HG02852 (cell line): ENCODE results near the gene UBIAD1.
"Not testable (repeated sequence)": the region's sequence is repeated elsewhere in the genome, so short reads cannot be mapped to it uniquely, and the experiment has no call there.

ENCODE experiments used
- ATAC-seq: cut with Tn5 transposase; IDR thresholded peaks from one replicate; pipeline ENCODE4 v1.9.1; 2021; ENCODE audit warnings: mild to moderate bottlenecking, moderate library complexity; ENCODE audit not compliant: unreplicated experiment

UBIAD1 gene

DNA sequence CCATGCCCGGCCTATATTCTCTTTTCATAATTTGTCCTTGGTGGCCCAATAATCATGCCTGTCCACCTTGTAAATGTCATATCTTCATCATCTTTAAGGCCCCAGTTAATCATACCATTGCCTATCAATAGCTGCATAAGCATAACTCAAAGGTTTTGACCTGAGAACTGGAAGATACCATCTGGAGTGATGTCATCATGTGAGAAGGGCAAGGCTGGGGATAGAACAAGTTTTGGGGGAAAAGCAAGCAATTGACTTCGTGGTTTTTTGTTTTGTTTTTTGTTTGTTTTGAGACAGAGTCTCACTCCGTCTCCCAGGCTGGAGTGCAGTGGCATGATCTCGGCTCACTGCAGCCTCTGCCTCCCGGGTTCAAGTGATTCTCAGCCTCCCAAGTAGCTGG is 6.2 kb downstream of the UBIAD1 start:
- ATAC-seq: no peak

DNA sequence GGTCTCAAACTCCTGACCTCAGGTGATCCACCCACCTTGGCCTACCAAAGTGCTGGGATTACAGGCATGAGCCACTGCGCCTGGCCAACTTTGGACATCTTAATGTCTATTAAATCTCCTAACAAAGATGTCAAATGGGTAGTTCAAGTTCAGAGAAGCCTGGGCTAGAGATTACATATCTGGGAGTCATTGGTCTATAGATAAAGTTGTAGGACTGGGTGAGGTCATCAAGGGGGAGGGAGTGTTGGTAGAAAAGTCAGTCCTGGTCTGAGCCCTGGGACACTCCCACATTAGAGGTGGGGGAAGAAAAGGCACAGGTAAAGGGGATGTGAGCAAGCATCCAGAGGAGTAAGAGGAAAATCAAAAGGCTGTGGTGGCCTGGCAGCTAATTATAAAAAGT is 6.6 kb downstream of the UBIAD1 start:
- no peak for ATAC-seq

DNA sequence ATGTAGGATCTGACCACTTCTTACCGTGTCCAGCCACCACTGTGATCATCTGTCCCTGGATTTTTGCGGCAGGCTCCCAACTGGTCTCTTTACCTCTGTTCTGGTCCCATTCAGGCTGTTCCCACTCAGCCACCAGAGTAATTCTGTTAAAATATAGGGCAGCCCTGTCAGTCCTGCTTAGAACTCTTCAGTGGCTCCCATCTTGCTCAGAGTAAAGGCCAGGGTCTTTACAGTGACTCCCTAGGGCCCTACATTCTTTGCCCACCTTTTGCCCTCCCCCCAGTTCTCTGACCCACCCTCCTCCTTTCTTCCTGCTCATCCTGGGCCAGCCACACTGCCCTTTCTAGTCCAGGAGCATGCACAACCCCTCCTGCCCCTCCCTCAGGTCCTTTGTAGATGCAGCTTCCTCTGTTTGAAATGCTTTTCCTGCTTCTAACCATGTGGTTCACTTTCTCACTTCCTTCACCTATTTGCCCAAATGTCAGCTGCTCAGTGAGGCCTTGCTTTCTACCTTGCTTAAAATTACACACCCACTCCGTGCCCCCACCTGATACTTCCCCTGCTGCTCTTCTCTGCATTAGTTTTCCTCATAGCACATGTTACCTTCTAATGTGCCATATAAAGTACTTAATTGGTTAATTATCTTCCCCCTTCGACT is 7.8 kb downstream of the UBIAD1 start:
- no peak for ATAC-seq

DNA sequence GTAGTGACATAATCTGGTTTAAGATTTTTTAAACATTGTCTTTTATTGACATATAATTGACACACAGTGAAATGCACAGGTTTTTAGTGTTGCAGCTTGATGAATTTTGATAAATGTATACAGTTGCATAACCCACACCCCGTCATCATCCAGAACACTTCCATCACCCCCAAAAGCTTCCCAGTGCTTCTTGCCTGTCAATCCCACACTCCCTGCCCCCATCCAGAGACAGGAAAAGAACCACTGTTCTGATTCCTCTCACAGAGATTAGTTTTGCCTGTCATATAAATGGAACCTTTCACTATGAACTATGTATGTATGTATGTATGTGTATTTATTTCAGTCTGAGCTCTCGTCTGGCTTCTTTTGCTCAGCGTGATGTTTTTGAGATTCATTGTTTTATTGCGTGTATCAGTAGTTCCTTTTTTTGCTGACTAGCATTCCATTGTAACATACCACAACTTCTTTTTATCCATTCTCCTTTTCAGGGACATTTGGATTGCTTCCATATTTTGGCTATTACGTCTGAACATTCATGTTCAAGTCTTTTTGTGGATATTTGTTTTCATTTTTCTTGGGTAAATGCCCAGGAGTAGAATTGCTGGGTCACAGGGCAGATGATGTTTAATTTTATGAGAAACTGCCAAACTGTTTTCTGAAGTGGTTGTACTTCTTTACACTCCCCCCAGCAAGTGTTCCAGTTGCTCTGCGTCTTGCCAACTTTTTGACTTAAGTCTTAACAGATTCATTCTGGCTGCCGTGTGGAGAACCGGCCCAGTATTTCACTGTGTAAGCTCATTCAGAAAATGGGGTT is 8.7 kb downstream of the UBIAD1 start:
- ATAC-seq: no peak

DNA sequence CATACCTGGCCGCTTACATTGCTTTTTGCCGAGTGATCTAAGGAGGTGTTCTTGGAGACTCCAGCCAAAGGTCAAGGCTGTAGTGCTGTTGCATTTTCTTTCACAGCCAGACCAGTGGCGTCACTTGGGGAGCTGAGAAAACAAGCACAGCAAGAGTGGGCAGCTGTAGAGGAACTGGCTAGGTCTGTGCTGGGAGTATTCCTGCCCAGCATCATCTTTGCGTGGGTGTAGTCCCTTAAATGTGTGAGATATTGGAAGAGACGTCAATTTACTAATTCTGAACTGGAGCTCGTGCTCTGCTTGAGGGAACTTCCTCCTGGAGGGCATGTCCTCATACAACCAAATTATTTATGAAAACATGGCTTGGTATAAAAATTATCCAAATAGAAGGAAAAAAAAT is 10.2 kb downstream of the UBIAD1 start:
- ATAC-seq: no peak

DNA sequence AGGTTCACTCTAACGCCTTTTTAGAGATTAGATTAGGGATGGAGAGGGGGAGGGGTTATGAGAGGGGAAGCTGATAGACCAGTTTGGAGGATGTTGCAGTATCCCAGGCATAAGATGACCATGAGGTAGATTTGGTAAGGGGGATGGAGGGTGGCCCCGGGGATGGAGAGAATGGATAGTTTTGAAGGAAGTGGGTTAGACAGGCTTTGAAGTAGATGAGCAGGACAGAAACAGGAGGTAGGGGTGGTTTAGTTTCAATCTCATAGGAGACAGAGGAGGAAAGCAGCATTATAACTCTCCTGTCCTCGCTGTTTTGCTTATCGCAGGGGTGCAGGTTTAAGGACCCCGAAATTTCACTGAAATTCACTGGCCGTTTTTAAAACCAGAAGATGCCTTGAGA is 11.8 kb downstream of the UBIAD1 start:
- ATAC-seq: no peak

DNA sequence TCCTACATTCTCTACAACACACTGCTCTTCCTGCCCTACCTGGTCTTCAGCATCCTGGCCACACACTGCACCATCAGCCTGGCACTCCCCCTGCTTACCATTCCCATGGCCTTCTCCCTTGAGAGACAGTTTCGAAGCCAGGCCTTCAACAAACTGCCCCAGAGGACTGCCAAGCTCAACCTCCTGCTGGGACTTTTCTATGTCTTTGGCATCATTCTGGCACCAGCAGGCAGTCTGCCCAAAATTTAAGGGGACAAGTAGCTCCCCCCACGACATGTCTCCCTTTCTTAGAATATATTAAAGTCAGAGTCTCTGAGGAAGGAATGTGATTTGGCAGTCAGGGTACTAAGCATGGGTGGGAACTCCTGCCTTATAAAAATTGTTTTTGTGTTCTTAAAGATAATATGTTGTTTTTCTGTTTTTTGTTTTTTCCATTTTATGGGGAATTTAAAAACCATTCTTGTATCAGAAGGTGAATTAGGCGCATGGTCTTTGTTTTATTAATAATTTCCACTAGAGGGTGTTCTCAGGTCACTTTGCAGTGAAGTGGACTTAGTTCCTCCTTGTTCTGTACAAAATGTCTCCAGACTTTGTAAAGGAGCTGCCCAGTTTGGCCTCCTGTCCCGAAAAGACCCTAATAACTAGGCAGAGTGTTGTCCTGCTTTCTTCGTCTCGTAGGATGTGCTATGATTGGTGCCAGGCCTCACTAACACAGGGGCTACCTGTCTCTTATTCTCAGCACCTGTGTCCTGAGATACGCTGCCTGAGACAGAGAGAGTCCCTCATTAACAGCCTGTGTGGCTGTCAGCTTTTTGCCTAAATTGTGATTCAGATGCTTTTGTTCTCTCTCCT is 13.1 kb downstream of the UBIAD1 start:
- ATAC-seq: no peak

DNA sequence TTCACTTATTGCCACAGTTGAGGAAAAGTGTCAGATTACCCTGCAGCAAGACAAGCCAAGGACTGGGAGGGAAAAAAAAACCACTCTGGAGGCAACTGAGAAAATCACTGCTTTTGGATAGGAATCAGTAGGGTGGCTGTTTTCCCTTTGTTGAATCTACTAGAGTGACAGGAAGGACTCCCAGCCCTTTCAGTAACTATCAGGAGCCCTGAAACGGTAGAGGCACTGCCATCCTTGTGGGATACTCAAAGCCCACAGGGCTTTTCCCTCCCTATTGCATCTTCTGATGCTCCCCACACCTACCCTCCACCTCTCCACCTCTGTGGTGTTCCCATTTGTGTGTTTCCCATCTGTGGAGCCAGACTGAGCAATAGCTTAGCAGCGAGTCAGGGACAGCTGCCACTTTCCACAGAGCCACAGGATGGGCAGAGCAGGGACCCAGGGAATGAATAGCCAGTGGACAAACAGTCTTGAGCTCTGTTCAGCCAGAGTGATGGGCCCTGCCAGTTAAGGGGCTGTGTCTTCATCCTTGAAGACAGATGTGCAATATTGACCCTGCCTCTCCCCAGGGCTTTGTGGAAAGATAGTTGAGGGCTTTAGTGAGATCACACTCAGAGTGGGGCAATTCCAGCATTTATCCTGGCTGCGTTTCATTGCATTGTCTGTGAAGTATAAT is 13.9 kb downstream of the UBIAD1 start:
- no peak for ATAC-seq

DNA sequence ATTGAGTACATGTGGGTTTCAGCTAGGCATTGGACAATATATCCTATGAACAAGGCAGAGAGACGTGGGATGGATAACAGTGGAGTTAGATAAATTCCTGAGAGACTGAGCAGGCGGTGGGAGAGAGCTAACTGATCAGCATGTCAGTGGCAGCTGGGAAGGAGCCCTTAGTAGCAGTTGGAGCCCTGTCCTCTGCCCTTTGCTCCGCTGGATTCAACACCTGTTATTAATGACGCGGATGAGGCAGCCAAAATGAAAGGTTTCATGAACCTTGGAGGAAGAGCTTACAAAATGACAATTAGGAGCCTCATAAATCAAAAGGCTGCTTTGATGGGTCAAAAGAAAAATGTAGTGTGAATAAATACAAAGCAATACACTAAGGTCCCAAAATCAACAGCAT is 16.1 kb downstream of the UBIAD1 start:
- ATAC-seq: no peak

DNA sequence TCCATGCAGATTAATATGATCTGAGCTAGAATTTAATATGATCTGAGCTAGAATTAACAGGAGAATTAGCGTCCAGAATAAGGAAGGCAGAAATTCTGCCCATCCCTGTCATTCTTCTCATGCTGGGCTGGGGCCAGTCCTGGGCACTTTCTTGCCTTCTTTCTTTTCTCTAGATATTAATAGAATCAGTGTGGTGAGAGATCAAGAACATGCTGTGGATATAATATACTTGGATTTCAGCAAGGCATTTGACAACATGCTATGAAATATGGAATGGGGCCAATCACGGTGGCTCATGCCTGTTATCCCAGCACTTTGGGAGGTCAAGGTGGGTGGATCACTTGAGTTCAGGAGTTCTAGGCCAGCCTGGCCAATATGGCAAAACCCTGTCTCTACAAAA is 18.1 kb downstream of the UBIAD1 start:
- no peak for ATAC-seq

DNA sequence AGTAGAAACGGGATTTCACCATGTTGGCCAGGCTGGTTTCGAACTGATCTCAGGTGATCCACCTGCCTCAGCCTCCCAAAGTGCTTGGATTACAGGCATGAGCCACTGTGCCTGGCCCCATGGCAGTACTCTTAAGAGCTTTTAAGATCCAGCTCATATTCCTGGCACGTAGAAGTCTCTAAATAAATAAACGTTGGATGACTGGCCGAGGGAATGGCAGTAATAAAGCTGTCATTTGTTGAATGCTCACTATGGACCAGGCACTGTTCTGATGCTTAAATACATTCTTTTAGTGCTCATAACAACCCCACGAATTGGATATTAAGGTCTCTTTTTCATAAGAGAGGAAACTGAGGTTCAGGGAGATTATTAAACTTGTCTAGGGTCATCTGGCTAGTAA is 20.9 kb downstream of the UBIAD1 start:
- ATAC-seq: no peak

DNA sequence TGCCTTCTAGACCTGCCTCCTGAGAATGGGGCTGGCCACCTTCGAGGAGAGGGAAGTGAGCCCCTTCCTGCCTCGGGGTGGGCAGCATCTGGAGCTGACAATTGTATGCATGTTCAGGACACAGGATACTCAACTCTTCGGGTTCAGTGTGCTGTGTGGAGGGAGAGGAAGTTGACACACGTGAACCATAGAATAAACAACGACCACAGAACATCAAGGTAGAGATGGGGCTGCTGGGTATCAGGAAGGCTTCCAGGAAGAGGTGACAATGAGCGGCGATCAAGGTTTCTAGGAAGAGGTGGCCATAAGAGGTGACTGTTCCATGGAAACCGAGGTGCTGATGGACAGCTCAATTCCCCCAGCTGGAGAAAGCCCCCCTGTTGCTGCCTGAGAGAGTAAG is 22.0 kb downstream of the UBIAD1 start:
- ATAC-seq: no peak

DNA sequence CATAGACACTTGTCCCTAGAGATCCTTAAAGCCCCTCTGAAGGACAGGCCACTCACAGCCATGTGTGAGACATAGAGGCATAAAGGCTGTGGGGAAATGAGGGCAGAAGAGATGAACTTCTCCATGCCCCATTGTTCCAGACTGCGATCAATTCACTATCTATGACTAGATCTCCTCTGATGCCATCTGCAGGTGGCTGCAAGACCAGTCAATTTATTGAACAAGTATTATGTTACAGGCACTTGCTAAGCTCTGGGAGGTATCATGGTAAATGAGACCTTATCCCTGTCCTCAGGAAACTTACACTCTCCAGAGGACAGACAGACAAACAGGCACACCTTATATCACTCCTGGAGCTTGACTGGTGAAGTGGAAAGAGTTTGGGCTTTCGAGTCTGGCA is 22.9 kb downstream of the UBIAD1 start:
- ATAC-seq: no peak

DNA sequence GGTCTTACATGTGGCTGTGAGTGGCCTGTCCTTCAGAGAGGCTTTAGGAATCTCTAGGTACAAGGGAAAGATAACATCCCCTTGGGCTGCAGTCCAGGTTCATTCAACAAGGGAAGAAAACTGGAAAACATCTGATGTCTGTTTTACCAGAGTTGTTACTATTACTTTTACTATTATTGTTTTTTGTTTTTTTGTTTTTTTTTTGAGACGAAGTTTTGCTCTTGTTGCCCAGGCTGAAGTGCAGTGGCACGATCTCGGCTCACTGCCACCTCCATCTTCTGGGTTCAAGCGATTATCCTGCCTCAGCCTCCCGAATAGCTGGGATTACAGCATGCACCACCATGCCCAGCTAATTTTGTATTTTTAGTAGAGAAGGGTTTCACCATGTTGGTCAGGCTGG is 24.8 kb downstream of the UBIAD1 start:
- ATAC-seq: not testable (repeated sequence)

DNA sequence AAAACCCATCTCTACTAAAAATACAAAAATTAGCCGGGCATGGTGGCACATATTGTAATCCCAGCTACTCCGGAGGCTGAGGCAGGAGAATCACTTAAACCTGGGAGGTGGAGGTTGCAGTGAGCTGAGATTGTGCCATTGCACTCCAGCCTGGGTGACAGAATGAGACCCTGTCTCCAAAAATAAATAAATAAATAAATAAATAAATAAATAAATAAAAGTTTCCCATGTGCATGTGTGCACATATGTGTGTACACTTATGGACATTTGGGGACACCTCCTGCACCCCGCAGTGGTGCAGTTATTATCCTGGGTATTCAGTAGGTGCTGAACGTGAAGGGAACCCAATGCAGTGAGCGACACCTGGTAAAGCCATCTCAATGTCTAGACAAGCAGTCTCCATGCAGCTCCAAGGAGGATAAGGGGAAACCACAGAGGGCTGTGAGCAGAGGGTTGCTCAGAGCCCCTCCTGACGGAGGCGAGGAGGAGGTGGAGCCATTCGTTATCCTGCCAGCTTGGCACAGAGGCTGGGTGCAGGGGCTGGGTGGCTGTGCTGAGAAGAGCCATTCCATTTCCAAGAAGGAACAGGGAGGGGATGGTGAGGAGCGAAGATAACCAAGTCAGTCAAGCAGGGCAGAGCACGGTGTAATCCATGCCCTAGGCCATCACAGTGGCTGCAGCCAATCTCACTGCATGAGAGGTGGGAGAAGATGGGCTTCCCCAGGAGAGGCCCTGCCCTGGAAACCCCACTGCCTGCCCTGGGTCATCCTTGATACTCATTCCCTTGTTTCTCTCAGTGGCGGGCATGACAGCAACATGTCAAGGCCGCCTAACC is 25.6 kb downstream of the UBIAD1 start:
- ATAC-seq: no peak

DNA sequence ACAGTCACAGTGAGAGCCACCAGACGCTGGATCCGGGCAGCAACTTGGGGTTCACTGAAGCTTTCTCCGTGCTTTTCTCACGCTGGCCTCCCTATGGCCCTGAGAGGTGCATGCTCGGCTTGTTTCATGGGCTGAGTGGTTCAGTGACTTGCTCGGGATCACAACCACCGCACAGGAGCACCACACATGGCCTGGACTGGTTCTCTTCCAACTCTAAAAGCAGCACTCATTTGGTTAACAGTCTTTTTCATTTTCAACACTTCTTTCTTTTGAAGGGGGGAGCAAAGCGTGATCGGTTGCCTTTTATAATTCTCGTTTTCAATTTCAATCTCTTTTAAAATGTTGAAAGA is 26.2 kb downstream of the UBIAD1 start:
- ATAC-seq: no peak

DNA sequence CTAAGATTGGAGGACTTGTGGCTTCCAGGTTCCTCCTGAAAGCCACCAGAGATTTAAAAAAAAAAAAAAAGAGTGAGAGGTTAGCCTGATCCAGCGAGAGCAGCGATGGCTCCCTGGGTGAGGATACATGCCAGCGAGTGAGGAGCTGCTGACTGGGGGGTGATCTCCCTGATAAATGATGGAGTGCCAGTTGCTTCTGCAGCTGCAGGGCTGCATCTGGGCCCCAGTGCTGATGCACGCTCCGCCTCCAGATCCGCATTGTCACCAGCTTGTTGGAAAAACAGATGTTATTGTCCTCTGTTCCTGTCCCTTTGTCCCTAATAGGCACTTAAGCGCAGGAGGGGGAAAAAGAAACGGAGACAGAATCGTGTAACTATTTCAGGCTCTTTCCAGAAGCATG is 28.6 kb downstream of the UBIAD1 start:
- no peak for ATAC-seq

DNA sequence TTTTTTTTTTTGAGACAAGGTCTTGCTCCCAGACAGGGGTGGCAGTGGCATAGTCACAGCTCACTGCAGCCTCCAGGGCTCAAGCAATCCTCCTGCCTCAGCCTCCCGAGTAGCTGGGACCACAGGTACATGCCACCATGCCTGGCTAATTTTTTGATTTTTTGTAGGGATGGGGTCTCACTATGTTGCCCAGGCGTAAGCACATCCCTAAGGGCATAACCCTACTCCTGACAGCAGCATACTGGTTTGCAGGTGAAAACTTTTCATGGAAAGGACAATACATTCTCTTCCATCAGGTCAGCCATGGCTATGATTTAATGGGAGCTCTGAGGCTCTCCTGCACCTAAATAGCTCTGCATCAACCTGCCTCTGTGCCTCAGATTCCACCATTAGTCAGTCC is 29.4 kb downstream of the UBIAD1 start:
- ATAC-seq: no peak

DNA sequence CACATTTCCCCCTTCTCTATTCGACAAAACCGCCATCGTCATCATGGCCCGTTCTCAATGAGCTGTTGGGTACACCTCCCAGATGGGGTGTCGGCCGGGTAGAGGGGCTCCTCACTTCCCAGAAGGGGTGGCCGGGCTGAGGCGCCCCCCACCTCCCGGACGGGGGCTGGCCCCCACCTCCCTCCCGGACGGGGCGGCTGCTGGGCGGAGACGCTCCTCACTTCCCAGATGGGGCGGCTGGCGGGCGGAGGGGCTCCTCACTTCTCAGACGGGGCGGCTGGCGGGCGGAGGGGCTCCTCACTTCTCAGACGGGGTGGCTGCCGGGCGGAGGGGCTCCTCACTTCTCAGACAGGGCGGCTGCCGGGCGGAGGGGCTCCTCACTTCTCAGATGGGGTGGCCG is 32.5 kb downstream of the UBIAD1 start:
- not testable (repeated sequence) for ATAC-seq

DNA sequence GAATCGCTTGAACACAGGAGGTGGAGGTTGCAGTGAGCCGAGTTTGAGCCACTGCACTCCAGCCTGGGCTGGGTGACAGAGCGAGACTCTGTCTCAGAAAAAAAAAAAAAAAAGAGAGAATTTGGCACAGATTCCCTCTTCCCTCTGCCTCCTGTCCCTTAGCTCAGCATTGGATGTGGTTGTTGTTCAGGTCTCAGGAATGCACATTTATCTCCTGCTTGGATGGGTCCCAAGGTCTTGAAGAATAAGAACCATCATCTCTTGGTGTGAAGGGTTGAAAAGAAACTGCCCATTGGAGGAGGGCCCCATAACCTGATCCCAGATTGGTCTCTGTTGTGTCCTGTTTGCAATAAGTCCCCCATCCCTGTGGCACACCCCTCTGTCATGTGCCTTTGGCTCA is 34.9 kb downstream of the UBIAD1 start:
- no peak for ATAC-seq
